HG03442 (cell line): ENCODE measurements around the gene SZT2.
"Not testable (repeated sequence)": the region's sequence is repeated elsewhere in the genome, so short reads cannot be mapped to it uniquely, and the experiment has no call there.

Source experiments
- ATAC-seq: cut with Tn5 transposase; IDR thresholded peaks from one replicate; pipeline ENCODE4 v1.9.1; 2021; ENCODE audit warnings: mild to moderate bottlenecking, moderate library complexity; ENCODE audit not compliant: unreplicated experiment

Gene SZT2

GRCh38 chr1:43481491-43481890 lies 91.8 kb downstream of the SZT2 start:
- ATAC-seq, result no peak

DNA sequence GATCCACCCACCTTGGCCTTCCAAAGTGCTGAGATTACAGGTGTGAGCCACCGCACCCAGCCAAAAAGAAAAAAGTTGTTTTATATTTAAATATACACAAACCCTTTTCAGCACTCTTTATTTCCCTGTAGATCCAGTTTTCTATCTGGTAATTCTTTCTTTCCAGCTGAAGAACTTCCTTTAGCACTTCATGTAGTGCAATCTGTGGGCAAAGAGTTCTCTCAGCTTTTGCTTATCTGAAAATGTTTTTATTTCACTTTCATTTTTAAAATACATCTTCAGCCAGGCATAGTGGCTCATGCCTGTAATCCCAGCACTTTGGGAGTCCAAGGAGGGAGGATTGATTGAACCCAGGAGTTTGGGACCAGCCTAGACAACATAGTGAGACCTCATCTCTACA lies 92.5 kb downstream of the SZT2 start:
- no peak for ATAC-seq

DNA sequence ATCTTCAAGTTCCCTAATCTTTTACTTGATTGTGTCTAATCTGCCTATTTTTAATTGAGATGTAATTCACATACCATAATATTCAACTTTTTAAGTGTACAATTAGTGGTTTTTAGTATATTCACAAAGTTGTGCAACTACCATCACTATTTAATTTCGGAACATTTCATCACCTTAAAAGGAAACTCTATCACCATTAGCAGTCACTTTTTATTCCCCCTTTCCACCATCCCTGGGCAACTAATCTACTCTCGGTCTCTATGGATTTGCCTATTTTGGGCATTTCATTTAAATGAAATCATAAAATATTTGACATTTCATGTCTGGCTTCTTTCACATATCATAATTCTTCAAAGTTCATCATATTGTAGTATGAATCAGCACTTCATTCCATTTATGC lies 94.7 kb downstream of the SZT2 start:
- ATAC-seq, result no peak

DNA sequence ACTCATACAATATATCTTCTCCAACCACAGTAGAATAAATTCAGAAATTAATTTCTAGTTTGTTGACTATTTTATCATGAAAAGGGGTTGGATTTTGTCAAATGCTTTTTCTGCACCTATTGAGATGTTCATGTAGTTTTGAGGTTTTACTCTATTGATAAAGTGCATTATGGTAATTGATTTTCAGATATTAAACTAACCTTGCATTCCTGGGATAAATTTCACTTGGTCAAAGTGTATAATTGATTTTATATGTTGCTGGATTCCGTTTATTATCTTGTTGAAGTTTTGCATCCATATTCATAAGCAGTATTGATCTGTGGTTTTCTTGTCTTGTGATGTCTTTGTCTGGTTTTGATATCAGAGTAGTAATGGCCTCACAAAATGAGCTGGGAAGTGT lies 98.5 kb downstream of the SZT2 start:
- no peak for ATAC-seq

DNA sequence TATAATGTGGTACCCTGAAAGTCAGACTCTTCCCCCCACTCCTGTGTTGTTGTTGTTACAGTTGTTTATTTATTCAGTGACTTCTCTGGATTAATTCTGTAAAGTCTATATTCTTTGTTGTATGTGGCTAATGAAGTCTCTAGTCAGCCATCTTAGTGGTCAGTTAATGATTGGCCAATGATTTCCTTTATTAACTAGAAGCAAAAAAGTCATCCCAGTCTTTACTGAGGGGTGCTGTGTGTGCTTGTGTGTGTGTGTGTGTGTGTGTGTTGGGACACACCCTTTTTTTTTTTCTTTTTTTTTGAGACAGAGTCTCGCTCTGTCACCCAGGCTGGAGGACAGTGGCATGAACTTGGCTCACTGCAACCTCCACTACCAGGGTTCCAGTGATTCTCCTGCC lies 101.4 kb downstream of the SZT2 start:
- no peak for ATAC-seq

- ATAC-seq, result no peak
These were observed 103.1 kb downstream of the SZT2 start for GRCh38 chr1:43492826-43493225.

GRCh38 chr1:43493661-43494450 lies 104.2 kb downstream of the SZT2 start:
- ATAC-seq, result no peak

GRCh38 chr1:43495204-43495603 lies 105.5 kb downstream of the SZT2 start:
- ATAC-seq, result no peak

DNA sequence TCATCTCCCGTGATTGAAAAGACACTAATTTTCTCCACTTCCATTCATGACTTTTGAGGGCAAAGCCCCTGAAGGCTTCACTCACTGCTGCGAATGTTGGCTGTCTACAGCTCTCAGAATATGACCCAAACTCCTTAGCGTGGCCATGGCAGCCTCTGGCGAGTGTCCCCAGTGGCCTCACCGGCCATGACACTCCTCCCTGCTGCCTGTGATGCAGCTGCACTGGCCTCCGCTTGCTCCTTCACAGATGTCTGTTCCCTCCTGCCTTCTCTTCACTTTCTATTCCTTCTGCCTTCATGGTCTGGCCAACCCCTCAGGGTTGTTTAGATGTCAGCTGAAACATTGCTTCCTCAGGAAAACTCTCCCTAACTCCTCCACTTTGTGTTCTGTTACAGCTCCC lies 110.2 kb downstream of the SZT2 start:
- ATAC-seq, result no peak

DNA sequence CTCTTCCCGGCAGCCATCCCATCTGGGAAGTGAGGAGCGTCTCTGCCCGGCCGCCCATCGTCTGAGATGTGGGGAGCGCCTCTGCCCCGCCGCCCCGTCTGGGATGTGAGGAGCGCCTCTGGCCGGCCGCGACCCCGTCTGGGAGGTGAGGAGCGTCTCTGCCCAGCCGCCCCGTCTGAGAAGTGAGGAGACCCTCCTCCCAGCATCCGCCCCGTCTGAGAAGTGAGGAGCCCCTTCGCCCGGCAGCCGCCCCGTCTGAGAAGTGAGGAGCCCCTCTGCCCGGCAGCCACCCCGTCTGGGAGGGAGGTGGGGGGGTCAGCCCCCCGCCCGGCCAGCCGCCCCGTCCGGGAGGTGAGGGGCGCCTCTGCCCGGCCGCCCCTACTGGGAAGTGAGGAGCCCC lies 112.1 kb downstream of the SZT2 start:
- not testable (repeated sequence) for ATAC-seq

DNA sequence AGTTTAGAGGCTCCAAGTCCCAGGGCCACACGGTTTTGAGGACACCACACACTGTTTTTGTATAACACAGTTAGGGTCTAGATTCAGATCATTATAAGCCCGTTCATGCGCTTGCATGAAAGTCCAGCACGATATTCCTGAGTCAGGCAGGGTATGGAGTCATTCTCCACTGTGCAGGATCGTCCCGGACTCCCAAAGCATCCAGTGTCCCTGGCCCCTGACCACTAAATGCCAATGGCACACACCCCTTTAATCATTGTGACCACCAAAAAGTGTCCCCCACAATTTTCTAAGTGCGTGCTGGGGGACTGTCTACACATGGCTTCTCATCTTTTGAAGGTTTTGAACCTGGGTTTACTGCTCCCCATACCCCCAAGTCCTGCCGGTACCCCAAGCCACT lies 113.8 kb downstream of the SZT2 start:
- ATAC-seq, result no peak
